Body of pancreas (tissue), 4 donors: ENCODE data around the gene BANF2. TPM values are rescaled to one million over a fixed set of nuclear protein-coding genes. Genes with fewer than 3 reads are reported as not detected.
A peak's percentile ranks its signal among the peaks of the same experiment; 100 is the strongest.

Source experiments
- ATAC-seq: fragments of 150-250 bp; one replicate; pipeline ENCODE4 v1.9.1; 2016
- DNase-seq, 4 donors: peaks; one replicate each; pipeline ENCODE4 v3.0.0-alpha.2; 2019
- H3K27ac ChIP-seq, 4 donors: fragments of 200-600 bp; sonication (generic); 1 replicate in 3 of 4; 2 replicates in 1 of 4; pipeline versions ENCODE4 v1.5.1 to v1.6.1; 2016 to 2019; ENCODE audit warnings: mild to moderate bottlenecking in 1 of 4, mixed read lengths in 1 of 4, moderate library complexity in 1 of 4
- H3K27me3 ChIP-seq, 2 donors: fragments of 200-600 bp; sonication (generic); one replicate each; pipeline ENCODE4 v1.6.0; 2016; ENCODE audit warnings: mild to moderate bottlenecking in 1 of 2
- H3K36me3 ChIP-seq, 2 donors: fragments of 200-600 bp; sonication (generic); replicated peaks in 1 of 2; 2 replicates each; pipeline ENCODE4 v1.5.1; 2016; ENCODE audit warnings: low read depth in 2 of 2; ENCODE audit not compliant: insufficient read depth in 1 of 2
- H3K4me1 ChIP-seq: fragments of 200-600 bp; sonication (generic); one replicate; pipeline ENCODE4 v1.6.0; 2016
- H3K4me3 ChIP-seq, 2 donors: fragments of 200-600 bp; sonication (generic); 1 replicate in 1 of 2; 2 replicates in 1 of 2; pipeline ENCODE4 v1.5.1; 2016 to 2019
- H3K9me3 ChIP-seq, 3 donors: fragments of 200-600 bp; sonication (generic); 1 replicate in 2 of 3; 2 replicates in 1 of 3; pipeline ENCODE4 v1.5.1; 2016
- POLR2A ChIP-seq, 3 donors: fragments of 450-650 bp; IDR thresholded peaks; one replicate each; pipeline ENCODE4 v1.6.1; 2016; ENCODE audit warnings: antibody characterized with exemption in 3 of 3, mild to moderate bottlenecking in 2 of 3
- WGBS, 2 donors: methylation state at CpG; one replicate each; pipeline ENCODE4 v1.1.5; 2017; 5-methylcytosine and 5-hydroxymethylcytosine counted together
- intact Hi-C: fragments of 100-400 bp; cut with DNase I; formaldehyde crosslinking; loops from one replicate; pipeline ENCODE4 v1.15.1; 2023
- total RNA-seq, 2 donors: library from RNA; depleted of rRNA; stranded (reverse); fragments of >200 nt; gene quantifications; one replicate each; pipeline ENCODE4 v1.1.0, GENCODE V29; 2016
- TF ChIP-seq, protein P1 (sequence below), 7 experiments: fragments of 450-650 bp in 4 of 7; fragments of 200-600 bp in 3 of 7; sonication (generic) in 3 of 7; IDR thresholded peaks; one replicate each; pipeline ENCODE4 v1.5.1; 2016 to 2019; ENCODE audit warnings: antibody characterized with exemption in 7 of 7

Gene BANF2
- total RNA-seq, 2 donors from 2014 or later = 4.0 TPM; not detected in 1

DNA sequence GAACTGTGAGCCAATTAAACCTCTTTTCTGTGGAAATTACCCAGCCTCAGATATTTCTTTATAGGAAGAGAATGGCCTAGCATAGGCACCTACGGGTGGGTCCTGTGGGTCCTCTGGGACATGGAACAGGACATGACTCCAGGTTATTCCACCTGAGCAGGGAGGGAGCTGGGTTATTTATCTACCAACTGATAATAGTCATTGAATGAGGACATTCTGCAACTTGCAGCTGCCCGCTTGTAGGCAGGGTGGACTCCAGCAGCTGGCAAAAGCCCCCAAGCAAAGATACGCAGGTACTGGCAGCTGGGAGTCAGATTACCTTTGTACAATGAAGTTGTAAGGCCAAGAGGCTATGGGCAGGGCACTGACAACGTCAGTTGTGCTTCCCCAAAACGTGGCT, 1.4 kb upstream of the BANF2 start:
- ATAC-seq (peak; percentile 45), DNase-seq (peak; percentile 51 to 82 (median 68))
- H3K27ac ChIP-seq = peak overlapping the region; percentile 68 to 85 (median 84)

DNA sequence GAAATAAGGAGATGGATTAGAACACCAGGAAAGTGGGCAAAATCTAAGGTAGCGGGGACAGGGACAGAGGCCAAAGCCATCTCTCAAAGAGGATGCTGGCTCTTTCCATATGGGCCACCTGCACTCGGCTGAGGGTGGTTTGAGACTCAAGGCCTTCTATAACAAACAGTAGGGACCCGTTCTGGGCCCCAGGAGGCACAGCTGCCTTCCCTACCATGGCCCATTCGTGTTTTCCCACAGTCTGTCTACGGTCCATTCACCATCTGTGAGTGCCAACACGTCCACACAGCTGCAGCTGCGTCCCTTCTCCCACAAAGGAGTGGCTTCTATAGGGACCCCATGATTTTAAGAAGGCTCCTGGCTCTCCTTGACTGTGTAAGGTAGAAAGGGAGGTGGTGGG, 871 bp downstream of the BANF2 start:
- Histone ChIP-seq H3K27me3 (no peaks in the 10 kb centered on the region), H3K9me3 (no peaks in the 10 kb centered on the region), H3K4me1 (peaks cover 71% of the 10 kb centered on the region), H3K27ac (peak overlapping the region; percentile 55 to 85 (median 84)), H3K4me3 (no peak overlapping the region), H3K36me3 (no peaks in the 10 kb centered on the region)
- DNase-seq (peak in 3 of 4 donors; percentile 61 to 85 (median 80)), ATAC-seq (peak; percentile 11)
- intact Hi-C loops = no loop called here
- 29 to 34% methylated on average over 7 of the region's 7 CpGs for WGBS, 2 donors
- TF ChIP-seq POLR2A (IDR thresholded peaks at IDR 0.05) = no peak
- TF ChIP-seq, protein P1, sequence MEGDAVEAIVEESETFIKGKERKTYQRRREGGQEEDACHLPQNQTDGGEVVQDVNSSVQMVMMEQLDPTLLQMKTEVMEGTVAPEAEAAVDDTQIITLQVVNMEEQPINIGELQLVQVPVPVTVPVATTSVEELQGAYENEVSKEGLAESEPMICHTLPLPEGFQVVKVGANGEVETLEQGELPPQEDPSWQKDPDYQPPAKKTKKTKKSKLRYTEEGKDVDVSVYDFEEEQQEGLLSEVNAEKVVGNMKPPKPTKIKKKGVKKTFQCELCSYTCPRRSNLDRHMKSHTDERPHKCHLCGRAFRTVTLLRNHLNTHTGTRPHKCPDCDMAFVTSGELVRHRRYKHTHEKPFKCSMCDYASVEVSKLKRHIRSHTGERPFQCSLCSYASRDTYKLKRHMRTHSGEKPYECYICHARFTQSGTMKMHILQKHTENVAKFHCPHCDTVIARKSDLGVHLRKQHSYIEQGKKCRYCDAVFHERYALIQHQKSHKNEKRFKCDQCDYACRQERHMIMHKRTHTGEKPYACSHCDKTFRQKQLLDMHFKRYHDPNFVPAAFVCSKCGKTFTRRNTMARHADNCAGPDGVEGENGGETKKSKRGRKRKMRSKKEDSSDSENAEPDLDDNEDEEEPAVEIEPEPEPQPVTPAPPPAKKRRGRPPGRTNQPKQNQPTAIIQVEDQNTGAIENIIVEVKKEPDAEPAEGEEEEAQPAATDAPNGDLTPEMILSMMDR (IDR thresholded peaks at IDR 0.05) = no peak

More for the DNA sequence above, 1.4 kb upstream of the BANF2 start:
- Histone ChIP-seq H3K4me1 (peaks cover 80% of the 10 kb centered on the region), H3K9me3 (no peaks in the 10 kb centered on the region), H3K27me3 (no peaks in the 10 kb centered on the region), H3K36me3 (no peaks in the 10 kb centered on the region), H3K4me3 (no peak overlapping the region)
- 8 to 16% methylated on average over 3 to 5 of the region's 5 CpGs for WGBS, 2 donors
- TF ChIP-seq, protein P1 (IDR thresholded peaks at IDR 0.05) = no peak
- TF ChIP-seq POLR2A (IDR thresholded peaks at IDR 0.05) = peak in 1 of 3 donors; percentile 18
- intact Hi-C loops = no loop called here

DNA sequence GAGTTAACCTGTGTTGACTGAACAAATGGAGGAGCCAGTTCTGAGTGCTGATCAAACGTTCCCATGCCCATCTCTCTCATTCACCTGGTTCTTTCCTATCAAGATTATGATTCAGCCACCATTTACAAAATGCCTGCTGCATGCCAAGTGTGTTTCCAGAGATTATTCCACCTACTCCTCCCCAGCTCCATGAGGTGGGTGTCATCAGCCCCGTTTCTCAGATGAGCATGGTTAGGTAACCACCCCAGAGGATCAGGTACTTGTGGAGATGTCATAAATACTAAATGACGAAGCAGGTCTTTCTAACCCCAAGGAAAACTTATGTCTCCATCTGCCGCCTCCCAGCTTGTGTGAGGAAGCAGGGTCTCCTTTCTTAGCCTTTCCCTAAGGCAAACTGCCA, 2.1 kb downstream of the BANF2 start:
- H3K4me3 ChIP-seq = no peak overlapping the region
- DNase-seq (peak in 1 of 4 donors; percentile 2), ATAC-seq (no peak)
- H3K4me1 ChIP-seq = peaks cover 71% of the 10 kb centered on the region
- H3K36me3 ChIP-seq = no peaks in the 10 kb centered on the region
- intact Hi-C loops = no loop called here
- H3K27me3 ChIP-seq = no peaks in the 10 kb centered on the region
- H3K9me3 ChIP-seq = no peaks in the 10 kb centered on the region
- WGBS, 2 donors = 62 to 81% methylated on average over 4 of the region's 4 CpGs
- TF ChIP-seq, protein P1 (IDR thresholded peaks at IDR 0.05) = no peak
- no peak for TF ChIP-seq POLR2A (IDR thresholded peaks at IDR 0.05)
- peak overlapping the region; percentile 36 to 85 (median 84) for H3K27ac ChIP-seq

DNA sequence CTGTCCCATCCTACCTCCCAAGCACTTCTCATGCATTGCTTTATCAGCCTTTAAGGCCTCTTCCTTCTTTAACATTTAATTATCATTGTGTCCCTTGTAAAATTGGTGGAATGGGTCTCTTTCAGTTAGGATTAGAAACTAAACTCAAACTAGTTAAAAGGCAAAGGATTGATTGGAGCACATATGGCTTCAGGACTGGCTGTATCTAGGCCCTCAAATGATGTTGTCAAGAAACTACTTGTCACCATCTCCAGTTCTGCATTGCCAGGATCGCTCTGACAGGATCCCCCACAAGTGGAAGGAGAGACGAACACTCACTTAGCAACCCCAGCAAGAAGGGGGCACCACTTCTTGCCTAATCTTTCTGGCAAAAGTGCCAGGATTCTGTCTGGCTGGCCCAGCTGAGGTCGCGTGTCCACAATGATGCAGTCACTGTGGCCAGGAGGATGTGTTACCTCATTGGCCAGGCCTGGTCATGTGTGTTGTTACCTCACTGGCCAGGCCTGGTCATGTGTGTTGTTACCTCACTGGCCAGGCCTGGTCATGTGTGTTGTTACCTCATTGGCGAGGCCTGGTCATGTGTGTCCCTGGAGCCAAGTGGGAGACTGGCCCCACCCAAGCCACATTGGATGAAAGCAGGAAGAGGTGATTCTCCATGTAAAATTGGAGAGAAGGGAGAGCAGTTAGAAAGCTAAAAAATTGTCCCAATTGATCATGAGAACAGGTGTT, 5.0 kb downstream of the BANF2 start:
- DNase-seq (peak in 1 of 4 donors; percentile 6), ATAC-seq (no peak)
- Histone ChIP-seq H3K4me1 (peaks cover 60% of the 10 kb centered on the region), H3K9me3 (no peaks in the 10 kb centered on the region), H3K27me3 (no peaks in the 10 kb centered on the region), H3K4me3 (no peak overlapping the region), H3K27ac (no peak overlapping the region), H3K36me3 (no peaks in the 10 kb centered on the region)
- 94 to 99% methylated on average over 3 to 5 of the region's 5 CpGs for WGBS, 2 donors
- intact Hi-C loops = no loop called here
- TF ChIP-seq, protein P1 (IDR thresholded peaks at IDR 0.05) = no peak
- TF ChIP-seq POLR2A (IDR thresholded peaks at IDR 0.05) = no peak

- peaks cover 60% of the 10 kb centered on the region for H3K4me1 ChIP-seq
- no peak for ATAC-seq
- H3K27ac ChIP-seq = peak overlapping the region in 1 of 4 donors; percentile 1
Observed at GRCh38 chr20:17705916-17706315, 6.2 kb downstream of the BANF2 start.

More at GRCh38 chr20:17705916-17706315, 6.2 kb downstream of the BANF2 start:
- Histone ChIP-seq H3K36me3 (no peaks in the 10 kb centered on the region), H3K27me3 (no peaks in the 10 kb centered on the region), H3K9me3 (no peaks in the 10 kb centered on the region), H3K4me3 (no peak overlapping the region)
- intact Hi-C loops = no loop called here
- TF ChIP-seq POLR2A (IDR thresholded peaks at IDR 0.05) = no peak
- TF ChIP-seq, protein P1 (IDR thresholded peaks at IDR 0.05) = no peak
- peak in 1 of 4 donors; percentile 2 for DNase-seq
- WGBS, 2 donors = 67 to 78% methylated on average over 4 of the region's 4 CpGs
